Thyroid gland (tissue), 4 donors: Measurements from ENCODE around the gene TSPAN17.

Experiments
- CTCF ChIP-seq, 6 experiments: fragments of 200-600 bp in 3 of 6; fragments of 450-650 bp in 3 of 6; sonication (generic) in 3 of 6; IDR thresholded peaks; one replicate each; pipeline ENCODE4 v1.5.1; 2016 to 2019; ENCODE audit warnings: antibody characterized with exemption in 6 of 6, mild to moderate bottlenecking in 2 of 6, inconsistent platforms in 1 of 6, moderate library complexity in 1 of 6
- POLR2A ChIP-seq, 2 donors: fragments of 450-650 bp; IDR thresholded peaks; one replicate each; pipeline ENCODE4 v1.6.1; 2017; ENCODE audit warnings: antibody characterized with exemption in 2 of 2, mild to moderate bottlenecking in 2 of 2, moderate library complexity in 1 of 2

DNA sequence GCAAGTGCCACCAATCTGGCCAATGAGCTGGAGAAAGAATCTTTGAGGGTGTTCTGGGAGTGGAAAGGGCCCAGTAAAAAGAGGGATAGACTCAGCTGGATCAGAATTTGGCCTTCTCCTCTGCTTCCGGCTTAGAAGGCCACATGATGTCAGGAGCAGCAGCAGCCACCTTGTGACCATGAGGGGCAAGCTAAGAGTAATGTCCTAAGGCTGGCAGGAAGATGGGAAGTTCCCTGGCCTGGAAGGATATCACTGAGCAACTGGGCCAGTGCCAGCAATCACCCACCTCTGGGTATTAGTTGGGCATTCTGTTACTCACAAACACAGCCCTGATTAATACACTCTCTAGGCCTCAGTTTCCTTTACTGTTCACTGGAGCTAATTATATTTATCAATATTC, 44.2 kb downstream of the TSPAN17 start:
- no peak for TF ChIP-seq CTCF (IDR thresholded peaks at IDR 0.05)
- TF ChIP-seq POLR2A (IDR thresholded peaks at IDR 0.05), result no peak
